NB4 (cell line): ENCODE results near the gene GRM2.
A peak's percentile ranks its signal among the peaks of the same experiment; 100 is the strongest.

Source experiments
- DNase-seq: peaks from one replicate; pipeline ENCODE4 v3.0.0; 2010; ENCODE audit warnings: low read depth
- H3K4me3 ChIP-seq: one replicate; pipeline ENCODE4 v1.5.1; 2011; ENCODE audit warnings: mild to moderate bottlenecking, low read depth, low read length, moderate library complexity
- MYC ChIP-seq: IDR thresholded peaks from 2 replicates; pipeline ENCODE4 v1.6.1; 2011; ENCODE audit warnings: low read depth, low read length
- POLR2A ChIP-seq: IDR thresholded peaks from 2 replicates; pipeline ENCODE4 v1.6.1; 2011; ENCODE audit warnings: mild to moderate bottlenecking; ENCODE audit not compliant: insufficient read length; ENCODE audit errors: extremely low read depth
- TF ChIP-seq, protein P1 (sequence below): IDR thresholded peaks from 2 replicates; pipeline ENCODE4 v1.6.1; 2011; ENCODE audit warnings: low read depth, low read length
- TF ChIP-seq, protein P2 (sequence below): IDR thresholded peaks from one replicate; pipeline ENCODE4 v1.5.1; 2012; ENCODE audit warnings: low read depth, low read length

Gene GRM2

DNA sequence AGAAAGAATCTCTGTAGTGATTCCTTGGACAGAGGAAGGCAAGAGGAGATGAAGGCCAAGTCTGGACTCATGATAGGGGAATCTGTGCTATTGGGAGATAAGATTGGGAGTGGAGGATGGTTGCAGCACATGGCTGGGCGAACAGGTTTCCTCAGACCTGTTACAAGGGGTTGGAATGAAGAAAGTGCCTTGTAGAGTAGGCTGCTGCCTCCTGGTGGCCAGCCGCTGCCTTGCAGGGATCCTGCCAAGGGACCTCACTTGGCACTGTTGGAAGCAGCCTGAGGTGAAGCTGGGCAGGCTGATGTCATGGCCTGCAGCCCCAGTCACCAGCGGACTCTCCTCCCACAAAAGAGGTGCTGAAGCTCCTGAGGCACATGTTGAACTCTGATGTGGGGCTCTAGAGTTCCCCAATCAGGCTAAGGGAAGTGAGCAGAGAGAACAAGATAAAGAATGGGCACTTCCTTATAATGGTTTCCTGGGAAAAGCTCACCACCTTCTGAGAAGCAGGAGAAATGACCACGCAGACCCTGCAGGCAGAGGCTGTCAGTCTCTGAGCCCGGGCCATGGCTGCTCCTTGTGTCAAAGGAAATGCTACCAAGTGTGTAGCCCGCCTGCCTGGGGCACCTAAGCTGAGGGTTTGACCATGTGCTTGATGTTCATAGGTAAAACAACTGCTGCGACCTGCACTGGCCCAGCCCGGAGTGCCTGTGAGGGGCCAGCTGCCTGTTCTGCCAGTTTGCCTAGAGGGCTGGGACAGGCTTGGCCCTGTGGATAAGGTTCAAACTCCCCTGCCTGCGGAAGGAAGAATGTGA is 37.4 kb upstream of the GRM2 start:
- peak; percentile 88 for DNase-seq
- no peak overlapping the region for H3K4me3 ChIP-seq
- TF ChIP-seq POLR2A = no peak
- TF ChIP-seq MYC = peak; percentile 84
- TF ChIP-seq, protein P1, sequence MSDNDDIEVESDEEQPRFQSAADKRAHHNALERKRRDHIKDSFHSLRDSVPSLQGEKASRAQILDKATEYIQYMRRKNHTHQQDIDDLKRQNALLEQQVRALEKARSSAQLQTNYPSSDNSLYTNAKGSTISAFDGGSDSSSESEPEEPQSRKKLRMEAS = peak; percentile 82
- TF ChIP-seq, protein P2, sequence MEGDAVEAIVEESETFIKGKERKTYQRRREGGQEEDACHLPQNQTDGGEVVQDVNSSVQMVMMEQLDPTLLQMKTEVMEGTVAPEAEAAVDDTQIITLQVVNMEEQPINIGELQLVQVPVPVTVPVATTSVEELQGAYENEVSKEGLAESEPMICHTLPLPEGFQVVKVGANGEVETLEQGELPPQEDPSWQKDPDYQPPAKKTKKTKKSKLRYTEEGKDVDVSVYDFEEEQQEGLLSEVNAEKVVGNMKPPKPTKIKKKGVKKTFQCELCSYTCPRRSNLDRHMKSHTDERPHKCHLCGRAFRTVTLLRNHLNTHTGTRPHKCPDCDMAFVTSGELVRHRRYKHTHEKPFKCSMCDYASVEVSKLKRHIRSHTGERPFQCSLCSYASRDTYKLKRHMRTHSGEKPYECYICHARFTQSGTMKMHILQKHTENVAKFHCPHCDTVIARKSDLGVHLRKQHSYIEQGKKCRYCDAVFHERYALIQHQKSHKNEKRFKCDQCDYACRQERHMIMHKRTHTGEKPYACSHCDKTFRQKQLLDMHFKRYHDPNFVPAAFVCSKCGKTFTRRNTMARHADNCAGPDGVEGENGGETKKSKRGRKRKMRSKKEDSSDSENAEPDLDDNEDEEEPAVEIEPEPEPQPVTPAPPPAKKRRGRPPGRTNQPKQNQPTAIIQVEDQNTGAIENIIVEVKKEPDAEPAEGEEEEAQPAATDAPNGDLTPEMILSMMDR = peak; percentile 96

GRCh38 chr3:51670053-51670822 is 36.6 kb upstream of the GRM2 start:
- DNase-seq = no peak
- H3K4me3 ChIP-seq = peak overlapping the region; percentile 62
- TF ChIP-seq, protein P2 = no peak
- TF ChIP-seq POLR2A = no peak
- TF ChIP-seq, protein P1 = no peak
- no peak for TF ChIP-seq MYC

DNA sequence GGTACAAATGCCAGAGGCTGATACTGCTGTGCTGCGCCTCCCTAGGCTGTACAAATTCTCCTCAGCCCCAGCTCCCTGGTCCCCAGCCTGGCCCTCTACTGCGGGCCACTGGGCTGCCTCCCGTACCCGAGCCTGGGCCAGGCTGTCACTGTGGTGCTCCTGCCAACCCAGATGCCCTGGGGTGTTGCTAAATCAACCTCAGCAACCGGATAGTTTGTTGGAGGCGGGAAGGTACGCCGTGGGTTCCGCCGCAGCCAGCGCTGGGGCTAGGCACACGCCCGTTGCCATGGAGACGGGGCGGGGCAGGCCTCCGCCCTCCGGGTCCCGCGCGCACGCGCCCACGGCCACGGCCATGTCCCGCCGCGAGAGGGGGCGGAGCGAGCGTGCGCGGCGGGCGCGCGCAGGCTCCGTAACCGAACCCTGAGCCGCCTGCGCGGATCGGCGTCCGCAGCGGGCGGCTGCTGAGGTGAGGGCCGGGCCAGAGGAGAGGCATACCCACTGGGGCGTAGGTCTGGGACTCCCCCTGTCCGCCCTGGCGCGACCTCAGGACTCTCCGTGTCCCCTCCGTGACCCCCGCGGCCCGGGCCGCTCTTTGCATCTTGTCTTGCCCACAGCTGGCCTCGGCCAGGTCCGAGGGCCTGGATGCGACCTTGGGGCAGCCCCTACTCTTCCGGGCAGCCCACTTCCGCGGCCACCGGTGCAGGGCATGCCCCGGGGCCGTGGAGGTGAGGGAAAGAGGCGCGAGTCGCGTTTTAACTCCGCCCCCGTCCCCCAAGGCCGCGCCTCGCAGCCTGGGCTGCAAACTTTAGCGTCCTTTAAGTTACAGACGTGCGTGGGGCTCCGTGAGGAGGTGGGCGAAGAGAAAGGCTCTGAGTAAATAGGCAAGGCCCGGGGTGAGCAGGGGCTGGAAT is 35.8 kb upstream of the GRM2 start, which contains the start of gene TEX264:
Gene TEX264, plus strand, starts transcription at position 430 of the 911 bp plus-strand sequence. CDS start 3,053 bp downstream, outside the sequence.
- TF ChIP-seq, protein P1 = peak; percentile 43; the same call in 1 of the 2 replicates
- TF ChIP-seq POLR2A (peak; percentile 93), MYC (peak; percentile 42; the same call in 1 of the 2 replicates)
- TF ChIP-seq, protein P2 = no peak
- H3K4me3 ChIP-seq = peak within 1 kb of the TSS; percentile 62
- DNase-seq = peak; percentile 92

DNA sequence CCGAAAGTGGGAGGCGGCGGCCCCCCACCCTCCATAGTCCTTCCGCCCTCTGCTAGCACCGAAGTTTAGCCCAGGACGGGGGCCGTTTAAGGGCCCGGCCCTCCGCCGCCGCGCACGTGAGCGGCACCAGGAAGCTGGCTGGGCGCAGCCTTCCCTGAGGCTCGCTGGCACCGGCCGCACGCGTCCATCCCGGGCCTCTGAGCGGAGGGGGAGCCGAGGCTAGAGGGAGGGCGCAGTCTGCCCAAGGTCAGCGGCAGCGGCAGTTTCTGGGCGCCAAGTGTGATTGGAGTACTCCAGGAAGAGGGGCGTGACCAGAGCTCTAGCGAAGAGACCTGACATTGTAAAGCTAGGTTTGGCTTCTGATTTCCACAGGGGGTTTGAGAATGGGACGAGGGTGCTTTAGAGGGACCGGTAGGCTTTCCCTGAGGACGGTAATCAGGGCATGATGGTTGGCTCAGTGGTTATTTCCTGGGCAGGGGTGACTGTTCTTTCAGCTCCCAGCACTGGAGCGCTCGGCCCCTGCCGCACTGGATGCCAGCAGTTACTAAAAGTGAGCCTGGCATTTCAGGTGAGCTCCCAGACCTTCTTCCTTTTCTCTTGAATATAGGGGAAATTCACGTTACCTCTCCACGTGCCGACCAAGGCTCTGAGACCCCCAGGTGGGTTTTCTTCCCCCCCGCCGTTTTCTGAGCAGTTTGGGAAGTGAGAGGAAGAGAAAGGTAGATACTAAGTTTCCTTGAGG is 35.0 kb upstream of the GRM2 start:
- H3K4me3 ChIP-seq = peak overlapping the region; percentile 56
- TF ChIP-seq, protein P2 = no peak
- TF ChIP-seq, protein P1 = peak; percentile 48; the same call in 1 of the 2 replicates
- TF ChIP-seq POLR2A (peak; percentile 46), MYC (no peak)
- peak; percentile 88 for DNase-seq
